GM10847 (cell line): ENCODE measurements around the gene TTC28.

Source experiments
- POLR2A ChIP-seq: IDR thresholded peaks from 2 replicates; pipeline ENCODE4 v1.6.1; 2011; ENCODE audit not compliant: insufficient read length; ENCODE audit errors: extremely low read depth

The TTC28 gene

GRCh38 chr22:28507896-28508295 lies 171.7 kb downstream of the TTC28 start:
- no peak for TF ChIP-seq POLR2A

- no peak for TF ChIP-seq POLR2A
These were observed 173.5 kb downstream of the TTC28 start for GRCh38 chr22:28506150-28506535.

GRCh38 chr22:28505416-28506149 lies 174.1 kb downstream of the TTC28 start:
- TF ChIP-seq POLR2A, result no peak

DNA sequence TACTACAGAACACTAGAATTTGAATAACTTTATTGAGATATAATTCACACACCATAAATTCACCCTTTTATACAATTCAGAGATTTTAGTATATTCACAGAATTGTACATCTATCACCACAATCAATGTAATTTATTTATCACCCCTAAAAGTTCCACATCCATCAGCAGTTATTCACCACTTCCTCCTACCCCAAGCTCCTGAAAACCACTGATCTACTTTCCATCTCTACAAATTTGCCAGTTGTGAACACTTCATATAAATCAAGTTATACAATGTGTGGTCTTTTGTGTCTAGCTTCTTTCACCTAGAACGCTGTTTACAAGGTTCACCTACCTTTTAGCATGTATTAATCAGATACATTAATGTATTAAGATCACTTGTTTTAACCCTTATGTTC lies 179.6 kb downstream of the TTC28 start:
- TF ChIP-seq POLR2A, result no peak

DNA sequence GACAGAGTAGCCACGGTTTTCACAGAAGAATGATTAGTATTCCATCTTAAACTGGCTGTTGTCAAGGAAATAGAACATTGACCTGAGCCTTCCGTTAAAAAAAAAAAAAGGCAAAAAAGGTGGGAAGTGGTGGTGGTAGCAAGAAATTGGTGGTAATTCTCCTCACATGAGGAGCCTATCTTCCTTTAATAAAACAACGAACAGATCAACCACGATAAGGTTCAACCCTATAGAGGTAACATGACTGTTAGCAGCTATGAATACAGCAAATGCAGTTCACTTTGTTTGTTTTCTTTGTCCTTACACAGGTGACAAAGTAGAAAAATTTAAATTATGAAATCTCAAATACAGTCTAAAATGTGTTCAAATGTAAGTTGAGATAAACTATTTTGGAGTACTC lies 181.6 kb downstream of the TTC28 start:
- TF ChIP-seq POLR2A, result no peak

DNA sequence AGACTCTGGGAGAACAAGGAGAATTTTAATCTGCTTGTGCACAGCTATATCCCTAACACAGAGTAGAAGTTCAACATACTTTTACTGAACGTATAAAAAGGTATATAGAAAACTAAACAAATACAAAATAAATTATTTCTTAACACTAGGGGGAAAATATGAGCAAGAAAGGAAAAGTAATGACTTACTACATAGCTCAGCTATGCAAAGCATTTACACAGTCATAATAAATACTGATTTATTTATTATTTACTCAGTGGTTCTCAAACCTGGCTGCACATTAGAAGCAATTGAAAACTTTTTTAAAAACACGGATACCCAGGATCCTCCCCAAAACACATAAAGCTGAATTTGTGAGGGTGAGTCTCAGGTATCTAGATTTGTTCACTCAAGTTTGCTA lies 182.5 kb downstream of the TTC28 start:
- no peak for TF ChIP-seq POLR2A

DNA sequence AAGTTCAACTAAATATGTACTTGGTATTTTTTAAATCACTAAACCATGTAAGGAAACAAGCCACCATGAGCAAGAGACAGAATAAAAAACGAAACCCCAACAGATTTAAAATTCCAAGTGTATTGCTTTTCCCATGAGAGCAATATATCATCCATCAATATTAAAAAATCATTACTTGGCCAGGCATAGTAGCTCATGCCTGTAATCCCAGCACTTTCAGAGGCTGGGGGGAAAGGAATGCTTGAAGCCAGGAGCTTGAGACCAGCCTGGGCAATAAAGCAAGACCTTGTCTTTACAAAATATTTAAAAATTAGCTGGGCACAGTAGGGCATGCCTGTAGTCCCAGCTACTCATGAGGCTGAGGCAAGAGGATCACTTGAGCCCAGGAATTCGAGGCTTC lies 190.8 kb downstream of the TTC28 start:
- no peak for TF ChIP-seq POLR2A

GRCh38 chr22:28484662-28485061 lies 195.0 kb downstream of the TTC28 start:
- TF ChIP-seq POLR2A, result no peak

DNA sequence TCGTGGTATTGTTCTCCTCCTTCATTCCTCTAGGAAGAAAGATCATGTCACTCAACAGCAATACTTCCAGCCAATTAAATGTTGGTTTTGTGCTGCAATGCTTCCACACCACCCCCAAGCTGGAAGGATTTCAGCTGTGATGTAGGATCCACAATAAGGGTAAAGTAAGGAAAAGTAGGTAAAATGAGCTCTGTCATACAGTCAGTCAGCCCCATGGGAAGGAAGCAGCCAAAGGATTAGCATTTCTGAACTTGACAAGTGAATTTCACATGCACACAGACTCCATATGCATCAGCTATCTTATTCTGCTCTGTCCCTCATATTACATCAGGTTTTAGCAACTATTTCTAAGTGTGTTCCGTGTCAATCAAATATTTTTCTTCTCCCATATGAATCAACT lies 197.9 kb downstream of the TTC28 start:
- TF ChIP-seq POLR2A, result no peak

DNA sequence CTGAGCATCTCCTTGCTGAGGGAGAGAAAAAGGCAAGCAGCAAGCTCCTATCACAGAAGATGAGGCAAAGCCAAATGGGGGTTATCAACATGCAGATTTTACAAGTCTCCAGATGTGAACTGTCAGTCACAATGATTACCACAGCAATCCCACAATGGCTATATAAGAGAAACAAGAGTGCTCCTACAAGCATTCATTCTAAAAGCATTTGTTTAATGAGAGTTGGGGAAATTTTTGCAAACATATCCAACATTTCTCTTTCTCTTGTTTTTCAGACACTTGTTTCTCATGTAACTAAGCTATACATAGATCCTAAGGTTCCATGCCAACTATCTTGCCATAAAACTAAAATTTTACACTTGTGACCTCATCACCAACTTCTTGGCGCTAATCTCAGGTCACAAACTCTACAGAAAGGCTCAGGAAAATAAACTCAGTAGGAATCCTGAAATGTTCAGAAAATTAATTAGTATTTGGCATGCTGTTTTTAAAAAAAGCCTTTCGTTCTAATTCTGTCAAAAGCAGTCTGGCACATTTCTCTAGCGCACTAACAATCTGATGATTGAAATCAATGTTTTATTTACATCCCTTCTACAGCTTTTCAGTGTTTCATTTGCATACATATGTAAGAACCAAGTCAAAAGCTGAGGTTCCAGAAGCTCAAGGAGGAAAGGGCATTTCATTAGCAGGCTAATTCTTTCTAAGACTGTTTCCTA lies 199.5 kb downstream of the TTC28 start:
- TF ChIP-seq POLR2A, result no peak

- no peak for TF ChIP-seq POLR2A
These were observed 201.1 kb downstream of the TTC28 start for GRCh38 chr22:28478564-28478963.

DNA sequence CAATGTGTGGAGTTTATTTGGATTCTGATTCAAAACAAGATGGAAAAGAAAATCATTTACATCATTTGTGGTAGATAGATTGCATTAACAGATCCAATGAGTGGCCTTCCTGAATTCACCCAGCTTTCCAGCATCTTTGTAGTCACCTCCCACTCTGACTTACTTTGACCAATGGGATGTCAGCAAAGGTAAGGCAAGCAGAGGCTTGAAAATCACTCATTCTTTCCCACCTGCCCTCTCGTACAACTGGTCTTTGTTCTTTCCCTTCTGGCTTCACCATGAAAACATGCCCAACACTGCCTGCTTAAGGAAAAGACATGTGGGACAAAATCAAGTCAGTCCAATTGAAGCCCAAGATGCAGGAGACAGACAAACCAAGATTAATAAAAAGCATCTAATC lies 202.1 kb downstream of the TTC28 start:
- no peak for TF ChIP-seq POLR2A

DNA sequence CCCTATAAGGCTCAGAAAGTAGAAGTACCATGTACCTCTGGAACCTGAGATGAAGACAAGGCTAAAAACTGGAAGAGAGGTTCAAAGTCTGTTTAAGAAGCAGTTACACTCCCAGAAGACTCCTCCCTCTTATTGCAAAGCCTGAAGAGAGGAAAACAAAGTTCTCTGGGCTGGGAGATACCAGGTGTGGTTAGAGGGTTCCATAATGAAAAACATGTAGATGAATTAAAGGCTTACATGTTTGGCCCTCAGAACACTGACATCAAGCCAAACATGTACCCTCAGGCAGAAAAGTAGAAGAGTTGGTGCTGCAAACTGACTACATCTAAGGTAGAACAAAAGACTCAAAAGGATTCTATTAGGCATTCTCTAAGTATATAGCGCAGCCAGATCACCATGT lies 205.3 kb downstream of the TTC28 start:
- TF ChIP-seq POLR2A, result no peak

DNA sequence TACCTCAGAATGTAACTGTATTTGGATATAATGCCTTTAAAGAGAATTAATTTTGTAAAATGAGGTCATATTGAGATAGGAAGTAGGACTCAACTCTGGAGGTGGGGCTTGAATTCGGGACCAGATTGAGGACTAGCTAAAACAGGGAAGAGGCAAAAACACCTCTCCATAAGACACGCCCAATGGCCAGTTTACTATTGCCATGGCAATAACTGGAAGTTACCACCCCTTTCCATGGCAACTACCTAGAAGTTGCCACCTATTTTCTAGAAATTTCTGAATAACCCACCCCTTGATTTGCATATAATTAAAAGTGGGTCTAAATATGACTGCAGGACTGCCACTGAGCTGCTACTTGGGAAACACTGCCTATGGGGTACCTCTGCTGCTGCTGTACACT lies 206.4 kb downstream of the TTC28 start:
- no peak for TF ChIP-seq POLR2A

- TF ChIP-seq POLR2A, result no peak
These were observed 213.2 kb downstream of the TTC28 start for GRCh38 chr22:28466399-28466798.

DNA sequence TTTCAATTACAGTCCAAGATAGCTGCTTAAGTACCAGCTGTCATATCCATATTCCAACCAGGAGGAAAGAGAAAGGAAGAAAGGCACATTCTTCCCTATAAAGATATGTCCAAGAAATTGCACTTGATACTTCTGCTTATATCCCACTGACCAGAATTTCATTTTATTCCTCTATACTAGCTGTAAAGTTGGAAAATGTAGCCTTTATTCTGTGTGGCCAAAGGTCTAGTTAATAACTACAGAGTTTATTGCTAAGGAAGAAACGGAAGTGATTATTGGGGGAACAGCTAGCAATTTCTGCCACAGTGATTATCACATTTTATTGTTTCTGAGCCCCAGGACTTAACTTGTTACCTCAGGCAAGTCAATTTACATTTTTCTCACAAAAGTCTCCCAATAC lies 213.8 kb downstream of the TTC28 start:
- no peak for TF ChIP-seq POLR2A

- no peak for TF ChIP-seq POLR2A
These were observed 215.5 kb downstream of the TTC28 start for GRCh38 chr22:28464127-28464526.
